SU-DHL-6 (cell line): Measurements from ENCODE around the gene RAD23B.

Experiments used
- EZH2phosphoT487 ChIP-seq: fragments of 200-600 bp; sonication (generic), shearing (Covaris generic); conservative IDR thresholded peaks from 2 replicates; pipeline ENCODE4 v1.6.1; 2018; ENCODE audit warnings: mild to moderate bottlenecking, antibody characterized with exemption, low read length, moderate library complexity, mixed read lengths
- TF ChIP-seq, protein P1 (sequence below): fragments of 200-600 bp; sonication (generic); IDR thresholded peaks from one replicate; pipeline ENCODE4 v1.5.1; 2017; ENCODE audit warnings: antibody characterized with exemption, mild to moderate bottlenecking, low read length, moderate library complexity; ENCODE audit not compliant: insufficient read depth, poor library complexity, severe bottlenecking

DNA sequence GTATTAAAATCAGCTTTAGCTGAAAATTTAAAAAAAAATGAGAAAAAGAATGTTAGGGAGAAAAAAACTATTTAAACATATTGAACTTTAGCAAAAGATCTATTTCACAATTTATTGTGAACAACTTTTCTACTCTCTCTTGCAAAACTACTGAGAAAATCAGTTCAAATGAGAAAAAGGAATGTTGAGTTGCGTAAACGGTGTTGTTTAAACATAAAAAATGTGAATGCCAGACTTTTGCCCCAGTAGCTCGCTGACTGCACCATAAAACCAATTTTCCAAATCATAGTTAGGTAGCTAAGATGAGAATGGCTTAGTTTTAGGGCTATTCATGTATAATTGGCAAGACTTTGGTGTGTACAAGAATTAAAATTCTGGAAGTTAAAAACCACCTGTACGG is 13.4 kb upstream of the RAD23B start:
- TF ChIP-seq, protein P1, sequence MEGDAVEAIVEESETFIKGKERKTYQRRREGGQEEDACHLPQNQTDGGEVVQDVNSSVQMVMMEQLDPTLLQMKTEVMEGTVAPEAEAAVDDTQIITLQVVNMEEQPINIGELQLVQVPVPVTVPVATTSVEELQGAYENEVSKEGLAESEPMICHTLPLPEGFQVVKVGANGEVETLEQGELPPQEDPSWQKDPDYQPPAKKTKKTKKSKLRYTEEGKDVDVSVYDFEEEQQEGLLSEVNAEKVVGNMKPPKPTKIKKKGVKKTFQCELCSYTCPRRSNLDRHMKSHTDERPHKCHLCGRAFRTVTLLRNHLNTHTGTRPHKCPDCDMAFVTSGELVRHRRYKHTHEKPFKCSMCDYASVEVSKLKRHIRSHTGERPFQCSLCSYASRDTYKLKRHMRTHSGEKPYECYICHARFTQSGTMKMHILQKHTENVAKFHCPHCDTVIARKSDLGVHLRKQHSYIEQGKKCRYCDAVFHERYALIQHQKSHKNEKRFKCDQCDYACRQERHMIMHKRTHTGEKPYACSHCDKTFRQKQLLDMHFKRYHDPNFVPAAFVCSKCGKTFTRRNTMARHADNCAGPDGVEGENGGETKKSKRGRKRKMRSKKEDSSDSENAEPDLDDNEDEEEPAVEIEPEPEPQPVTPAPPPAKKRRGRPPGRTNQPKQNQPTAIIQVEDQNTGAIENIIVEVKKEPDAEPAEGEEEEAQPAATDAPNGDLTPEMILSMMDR, result no peak
- no peak for TF ChIP-seq EZH2phosphoT487
